Measurements from ENCODE around the gene WDR64. TPM values are rescaled to one million over a fixed set of nuclear protein-coding genes. Genes with fewer than 3 reads are reported as not detected.

WDR64 gene
- total RNA-seq, 2 donors from 2014 or later: not detected

GRCh38 chr1:241713316-241713715 is 61.2 kb downstream of the WDR64 start:
- no peak for DNase-seq
- TF ChIP-seq CTCF (conservative IDR thresholded peaks at IDR 0.05): no peak

GRCh38 chr1:241714321-241715218 is 62.5 kb downstream of the WDR64 start:
- Histone ChIP-seq H3K4me1 (ENCODE audit: control insufficient read depth, insufficient read depth, low read length) (no peaks in the 10 kb centered on the region), H3K9me3 (ENCODE audit: control insufficient read depth, low read length) (no peaks in the 10 kb centered on the region), H3K27me3 (ENCODE audit: control insufficient read depth, insufficient read depth, low read length, poor library complexity, severe bottlenecking) (peaks cover 80% of the 10 kb centered on the region), H3K9ac (ENCODE audit: extremely low read depth, low read length, poor library complexity, severe bottlenecking) (no peak overlapping the region), H3K27ac (ENCODE audit: low read depth, low read length) (no peak overlapping the region), H3K36me3 (ENCODE audit: control insufficient read depth, insufficient read depth, low read length) (no peaks in the 10 kb centered on the region), H3K4me3 (ENCODE audit: low read length) (no peak overlapping the region)
- H3K36me3 Mint-ChIP-seq (ENCODE audit: low read depth): no peaks in the 10 kb centered on the region
- H3K4me3 Mint-ChIP-seq: no peak overlapping the region
- WGBS, 2 experiments (ENCODE audit: insufficient coverage in 1 of 2, insufficient read length in 1 of 2): 77 to 100% methylated on average over 1 to 2 of the region's 2 CpGs
- H3K27me3 Mint-ChIP-seq (ENCODE audit: insufficient read depth): peaks cover 45% of the 10 kb centered on the region
- TF ChIP-seq CTCF (conservative IDR thresholded peaks at IDR 0.05): no peak
- no peaks in the 10 kb centered on the region for H3K9me3 Mint-ChIP-seq
- peaks cover 13% of the 10 kb centered on the region for H3K4me1 Mint-ChIP-seq
- H3K27ac Mint-ChIP-seq: no peak overlapping the region
- no peak for DNase-seq

More at GRCh38 chr1:241713316-241713715, 61.2 kb downstream of the WDR64 start:
- Histone ChIP-seq H3K36me3 (ENCODE audit: control insufficient read depth, insufficient read depth, low read length) (no peaks in the 10 kb centered on the region), H3K4me3 (ENCODE audit: low read length) (no peak overlapping the region), H3K27me3 (ENCODE audit: control insufficient read depth, insufficient read depth, low read length, poor library complexity, severe bottlenecking) (peaks cover 68% of the 10 kb centered on the region), H3K9me3 (ENCODE audit: control insufficient read depth, low read length) (no peaks in the 10 kb centered on the region), H3K4me1 (ENCODE audit: control insufficient read depth, insufficient read depth, low read length) (no peaks in the 10 kb centered on the region), H3K27ac (ENCODE audit: low read depth, low read length) (no peak overlapping the region), H3K9ac (ENCODE audit: extremely low read depth, low read length, poor library complexity, severe bottlenecking) (no peak overlapping the region)
- H3K27me3 Mint-ChIP-seq (ENCODE audit: insufficient read depth): peaks cover 37% of the 10 kb centered on the region
- H3K36me3 Mint-ChIP-seq (ENCODE audit: low read depth): no peaks in the 10 kb centered on the region
- H3K4me3 Mint-ChIP-seq: no peak overlapping the region
- no peak overlapping the region for H3K27ac Mint-ChIP-seq
- WGBS, 2 experiments (ENCODE audit: insufficient coverage in 1 of 2, insufficient read length in 1 of 2): 80 to 100% methylated on average over 1 to 2 of the region's 2 CpGs
- peaks cover 11% of the 10 kb centered on the region for H3K4me1 Mint-ChIP-seq
- no peaks in the 10 kb centered on the region for H3K9me3 Mint-ChIP-seq

GRCh38 chr1:241715435-241715834 is 63.4 kb downstream of the WDR64 start:
- H3K36me3 Mint-ChIP-seq (ENCODE audit: low read depth): no peaks in the 10 kb centered on the region
- H3K27ac Mint-ChIP-seq: no peak overlapping the region
- H3K4me1 ChIP-seq (ENCODE audit: control insufficient read depth, insufficient read depth, low read length): no peaks in the 10 kb centered on the region
- H3K27me3 Mint-ChIP-seq (ENCODE audit: insufficient read depth): peaks cover 53% of the 10 kb centered on the region
- no peaks in the 10 kb centered on the region for H3K9me3 Mint-ChIP-seq
- TF ChIP-seq CTCF (conservative IDR thresholded peaks at IDR 0.05): no peak
- DNase-seq: no peak
- H3K4me3 Mint-ChIP-seq: no peak overlapping the region
- H3K4me1 Mint-ChIP-seq: peaks cover 13% of the 10 kb centered on the region
- no peak overlapping the region for H3K27ac ChIP-seq (ENCODE audit: low read depth, low read length)
- 83 to 87% methylated on average over 2 to 3 of the region's 3 CpGs for WGBS, 2 experiments (ENCODE audit: insufficient coverage in 1 of 2, insufficient read length in 1 of 2)
- no peak overlapping the region for H3K4me3 ChIP-seq (ENCODE audit: low read length)
- H3K9me3 ChIP-seq (ENCODE audit: control insufficient read depth, low read length): no peaks in the 10 kb centered on the region
- H3K36me3 ChIP-seq (ENCODE audit: control insufficient read depth, insufficient read depth, low read length): no peaks in the 10 kb centered on the region
- H3K9ac ChIP-seq (ENCODE audit: extremely low read depth, low read length, poor library complexity, severe bottlenecking): no peak overlapping the region
- H3K27me3 ChIP-seq (ENCODE audit: control insufficient read depth, insufficient read depth, low read length, poor library complexity, severe bottlenecking): peaks cover 87% of the 10 kb centered on the region
